Left colon (tissue), 2 donors: ENCODE measurements around the gene ALDH3B2. TPM values are rescaled to one million over a fixed set of nuclear protein-coding genes. Genes with fewer than 3 reads are reported as not detected.
A peak's percentile ranks its signal among the peaks of the same experiment; 100 is the strongest.
"Not testable (repeated sequence)": the region's sequence is repeated elsewhere in the genome, so short reads cannot be mapped to it uniquely, and the experiment has no call there.

Experiments
- ATAC-seq: fragments of 200-7000 bp; cut with Tn5 transposase; one replicate; pipeline ENCODE4 v1.9.1; 2020; ENCODE audit warnings: mild to moderate bottlenecking, moderate library complexity
- DNase-seq, 2 donors: peaks; one replicate each; pipeline ENCODE4 v3.0.0-alpha.2; 2020
- intact Hi-C, 2 donors: fragments of 100-400 bp; cut with DNase I in 1 of 2; cut with micrococcal nuclease in 1 of 2; formaldehyde crosslinking; loops; one replicate each; pipeline versions ENCODE4 v1.11.2 to v1.14.0; 2022; cut with DNase I, micrococcal nuclease
- total RNA-seq, 2 donors: library from RNA; stranded (reverse); fragmentation: NEBNext Ultra II Directional; extraction: Animal tissue kit (Norgen Biotek cat#: 25700); gene quantifications; one replicate each; pipeline ENCODE4 v1.2.1, GENCODE V29; 2021
- donor health status: DM: no; HTN: no; CAD: no.
- donor health status: DM: yes; HTN: yes; CAD: no.

ALDH3B2 gene
- total RNA-seq, 2 donors from 2014 or later: 0.73 TPM; not detected in 1

DNA sequence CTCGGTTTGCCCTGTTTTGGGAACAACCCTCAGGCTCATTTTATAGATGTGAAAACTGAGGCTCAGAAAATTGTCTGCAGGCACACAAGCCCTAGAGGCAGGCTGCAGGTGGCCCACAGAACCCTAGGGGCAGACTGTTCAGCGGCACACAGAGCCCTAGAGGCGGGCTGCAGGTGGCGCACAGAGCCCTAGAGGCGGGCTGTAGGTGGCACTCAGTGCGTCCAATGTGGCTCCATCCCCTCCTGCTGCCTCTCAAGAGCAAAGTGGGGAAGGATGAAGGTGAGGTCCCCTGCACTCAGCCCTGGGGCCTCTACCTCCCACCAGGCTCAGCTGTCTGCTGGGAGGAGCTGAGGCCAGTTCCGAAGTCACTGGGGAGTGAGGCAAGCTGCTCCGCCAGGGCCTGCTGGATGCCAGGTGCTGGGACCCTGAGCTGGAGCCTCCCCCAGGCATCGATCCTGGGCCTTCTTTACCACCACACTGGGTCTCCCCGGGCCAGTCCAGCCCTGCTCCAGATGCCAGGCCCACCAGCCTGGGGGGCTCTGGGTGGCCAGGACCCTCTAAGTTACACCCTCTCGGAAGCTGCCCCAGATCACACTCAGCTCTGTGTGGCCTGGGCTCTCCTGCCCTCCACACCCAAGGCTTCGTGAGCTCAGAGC is 26.2 kb downstream of the ALDH3B2 start:
- DNase-seq (no peak), ATAC-seq (no peak)
- intact Hi-C loops: no loop called here

DNA sequence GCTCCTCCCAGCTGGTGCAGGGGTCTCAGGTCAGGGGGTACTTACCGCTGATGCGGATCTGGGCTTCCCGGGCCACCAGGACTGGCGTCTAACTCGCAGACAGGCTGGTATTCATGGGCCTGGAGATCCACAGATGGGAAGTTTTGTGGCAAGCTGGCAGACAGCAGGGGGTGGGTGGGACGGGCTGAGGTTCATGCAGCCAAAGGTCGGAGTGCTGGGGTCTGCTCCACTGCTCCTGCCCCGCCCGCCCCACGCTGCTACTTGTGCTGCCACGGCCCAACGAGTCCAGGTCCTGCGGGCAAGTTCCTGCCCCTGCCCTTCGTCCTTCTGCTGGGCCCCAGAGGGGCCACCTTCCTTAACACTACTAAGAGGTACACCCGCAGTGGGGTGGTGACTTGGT is 27.0 kb downstream of the ALDH3B2 start:
- ATAC-seq: no peak
- no peak for DNase-seq
- intact Hi-C loops: no loop called here

DNA sequence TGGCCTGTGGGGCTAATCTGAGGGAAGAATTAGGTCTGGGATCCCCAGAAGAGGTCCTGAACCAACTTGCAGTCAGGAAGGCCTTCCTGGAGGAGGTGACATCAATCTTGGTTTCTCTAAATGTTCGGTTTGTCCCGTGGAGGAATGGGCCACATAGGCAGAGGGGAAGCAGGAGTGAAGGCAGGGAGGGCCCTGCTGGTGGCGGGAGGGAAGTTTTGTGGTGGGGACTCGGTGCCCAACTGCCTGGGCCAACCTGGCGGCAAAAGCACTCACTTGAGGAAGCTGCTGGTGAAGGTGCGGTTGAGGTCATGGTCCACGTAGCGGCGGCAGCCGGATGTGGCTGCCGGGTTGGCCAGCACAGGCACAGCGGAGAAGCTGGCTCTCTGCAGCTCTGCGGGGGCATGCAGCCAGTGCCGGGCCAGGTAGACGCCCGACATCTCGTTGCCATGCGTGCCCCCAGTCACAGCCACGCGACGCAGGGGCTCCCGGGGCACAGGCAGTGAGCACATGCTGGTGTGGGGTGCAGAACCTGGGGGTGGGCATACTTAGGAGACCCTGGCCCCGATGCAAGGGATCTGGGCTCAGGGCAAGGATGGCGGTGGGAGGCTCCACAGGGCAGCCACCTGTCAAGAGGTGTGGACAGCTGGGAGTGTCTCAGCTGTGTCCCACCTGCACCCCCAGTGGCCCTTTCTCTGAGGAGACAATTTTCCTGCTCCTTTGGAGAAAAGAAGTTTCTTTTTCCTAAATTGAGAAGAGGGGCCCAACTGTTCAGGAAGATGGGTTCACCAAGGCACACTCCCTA is 27.7 kb downstream of the ALDH3B2 start:
- intact Hi-C loops: no loop called here
- peak; percentile 77 for ATAC-seq
- DNase-seq: peak; percentile 72 to 79

DNA sequence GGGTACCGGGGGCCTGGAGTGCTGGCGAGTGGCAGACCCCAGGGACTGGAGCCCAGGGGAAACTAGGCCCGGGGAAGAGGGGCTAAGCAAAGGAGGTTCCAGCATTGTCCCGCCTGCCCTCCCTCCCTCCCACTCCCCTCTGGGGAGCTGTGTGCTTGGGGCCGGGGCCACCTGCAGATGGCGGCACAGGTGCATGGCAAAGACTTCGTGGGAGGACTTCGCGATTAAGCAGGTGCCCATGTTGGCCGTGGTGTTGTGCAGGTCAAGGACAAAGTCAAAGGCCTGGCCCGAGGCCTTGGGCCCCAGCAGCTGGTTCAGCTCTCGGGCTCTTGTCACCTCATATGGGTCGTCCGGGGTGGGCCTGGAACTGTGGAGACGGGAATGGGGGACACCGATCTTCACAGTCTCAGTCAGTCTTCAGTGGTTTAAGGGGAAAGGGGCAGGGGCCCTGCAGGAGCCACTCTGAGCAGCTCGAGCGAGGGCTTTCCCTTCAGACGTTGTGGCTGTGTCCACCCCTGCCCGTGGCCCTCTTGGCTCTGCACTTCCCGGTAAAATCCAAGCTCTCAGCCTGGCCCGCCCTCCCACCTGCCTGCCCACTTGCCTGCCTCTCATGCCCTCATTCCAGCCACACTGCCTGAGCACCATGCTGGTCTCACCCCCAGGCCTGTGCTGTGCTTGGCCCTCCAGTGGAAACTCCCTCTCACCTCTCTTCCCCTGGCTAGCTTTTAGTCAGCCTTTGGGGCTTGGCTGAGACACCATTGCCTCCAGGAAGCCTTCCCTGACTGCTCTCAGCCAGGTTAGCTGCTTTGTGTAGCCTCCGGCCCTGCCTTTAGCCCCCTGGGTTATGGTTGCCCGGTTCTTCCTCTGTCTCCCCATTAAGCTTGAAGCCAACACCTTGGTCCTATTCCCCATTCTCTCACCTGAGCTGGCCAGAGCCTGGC is 28.6 kb downstream of the ALDH3B2 start:
- DNase-seq (peak in 1 of 2 donors; percentile 28), ATAC-seq (no peak)
- intact Hi-C loops: no loop called here

DNA sequence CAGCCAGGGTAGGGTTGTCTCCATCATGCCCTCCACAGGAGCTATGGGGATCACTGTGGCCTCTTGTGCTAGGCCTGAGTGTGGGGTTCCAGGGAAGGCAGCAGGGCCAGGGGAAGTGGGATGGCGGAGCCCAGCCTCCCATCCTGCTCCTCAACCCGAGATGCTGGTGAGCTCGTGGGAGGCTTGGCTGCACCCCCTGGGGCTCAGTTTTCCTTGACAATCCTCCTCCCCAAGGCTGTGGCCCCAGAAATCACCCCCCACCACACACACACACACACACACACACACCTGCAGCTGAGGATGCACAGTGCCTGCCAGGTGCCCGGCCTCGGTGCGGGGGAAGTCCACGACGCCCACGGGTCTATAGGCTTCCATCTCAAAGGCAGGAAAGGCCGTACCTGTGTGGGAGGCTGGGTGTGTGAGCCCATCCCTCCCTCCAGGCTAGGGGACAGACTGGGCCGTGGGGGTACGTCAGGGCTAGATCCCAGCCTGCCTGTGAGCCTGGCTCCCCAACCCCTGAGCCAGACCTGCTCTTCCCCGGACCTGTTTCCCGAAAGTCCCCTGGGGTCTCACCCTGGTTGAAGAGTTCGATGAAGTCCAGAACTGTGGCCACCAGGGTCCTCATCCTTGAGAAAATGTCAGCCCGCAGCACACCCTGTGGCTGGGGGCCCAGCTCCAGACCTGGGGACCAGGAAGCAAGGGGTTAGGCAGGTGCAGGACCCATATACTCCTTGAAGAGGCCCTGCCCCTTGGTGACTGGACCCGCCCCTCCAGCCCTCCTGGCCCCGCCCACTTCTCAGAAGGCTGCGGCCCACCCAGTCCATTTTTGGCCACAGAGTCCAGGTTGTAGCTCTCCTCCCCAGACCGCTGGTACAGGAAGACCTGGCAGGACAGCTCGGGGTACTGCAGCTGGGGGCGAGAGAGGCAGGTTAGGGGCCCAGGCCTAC is 29.7 kb downstream of the ALDH3B2 start:
- intact Hi-C loops: no loop called here
- ATAC-seq (no peak), DNase-seq (no peak)

DNA sequence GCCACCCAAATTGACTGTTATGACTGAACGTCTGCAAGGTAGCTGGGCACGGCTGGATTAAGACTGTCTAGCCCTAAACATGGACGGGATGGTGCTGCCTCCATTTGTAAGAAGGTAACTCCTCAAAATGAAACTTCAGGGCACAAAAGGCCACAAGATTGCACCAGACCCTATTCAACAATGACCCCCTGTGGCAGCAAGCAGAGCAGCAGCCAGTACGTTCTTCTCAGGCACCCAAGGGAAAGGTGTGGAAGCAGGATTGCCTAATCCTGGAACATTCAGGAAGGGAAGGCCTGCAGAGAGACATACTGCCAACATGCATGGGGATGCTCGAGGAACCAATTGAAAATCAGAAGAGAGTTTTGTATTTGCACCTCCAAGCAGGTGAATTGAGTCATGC is 30.4 kb downstream of the ALDH3B2 start:
- intact Hi-C loops: no loop called here
- ATAC-seq: no peak
- no peak for DNase-seq

DNA sequence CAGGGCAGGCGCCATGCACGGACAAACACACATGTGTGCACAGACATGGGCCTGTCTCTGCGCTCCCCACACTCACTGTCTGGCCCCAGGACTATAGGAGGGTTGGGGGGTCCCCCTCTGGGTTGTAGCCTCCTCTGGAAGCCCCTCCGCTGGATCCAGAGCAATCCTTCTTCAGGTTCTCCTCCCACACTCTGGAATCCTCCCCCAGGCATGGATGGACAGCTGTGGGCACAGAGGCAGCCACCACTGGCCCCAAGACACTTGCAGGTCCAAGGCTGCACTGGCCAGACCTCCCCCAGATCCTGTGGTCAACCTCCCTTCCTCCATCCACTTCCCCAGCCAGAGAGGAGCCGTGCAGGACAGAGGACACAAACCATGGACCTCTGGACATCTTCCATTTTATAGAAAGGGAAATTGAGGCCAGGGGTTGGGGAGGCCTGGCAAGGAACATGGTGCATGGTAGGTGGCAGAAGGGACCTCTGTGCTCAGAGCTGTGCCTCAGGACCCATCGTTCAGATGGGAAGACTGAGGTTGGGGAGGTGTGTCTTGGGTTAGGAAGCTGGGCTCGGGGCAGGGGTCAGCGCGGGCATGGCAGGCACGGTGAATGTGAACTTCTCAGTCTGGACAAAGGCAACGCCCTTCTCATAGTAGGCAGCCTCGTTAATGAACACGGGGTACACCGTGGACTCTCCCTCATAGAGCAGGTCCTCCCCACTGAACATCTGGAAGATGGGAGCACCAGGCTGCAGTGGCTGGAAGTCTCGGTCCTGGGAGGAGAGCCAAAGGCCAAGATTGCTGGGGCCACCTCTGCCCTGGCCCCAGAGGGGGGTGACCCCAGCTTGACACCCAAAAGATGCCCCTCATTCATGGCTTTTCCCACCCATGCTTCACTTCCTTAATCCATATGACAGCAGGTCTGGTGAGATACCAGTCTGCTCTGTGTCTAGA is 32.0 kb downstream of the ALDH3B2 start:
- intact Hi-C loops: no loop called here
- ATAC-seq: no peak
- no peak for DNase-seq

DNA sequence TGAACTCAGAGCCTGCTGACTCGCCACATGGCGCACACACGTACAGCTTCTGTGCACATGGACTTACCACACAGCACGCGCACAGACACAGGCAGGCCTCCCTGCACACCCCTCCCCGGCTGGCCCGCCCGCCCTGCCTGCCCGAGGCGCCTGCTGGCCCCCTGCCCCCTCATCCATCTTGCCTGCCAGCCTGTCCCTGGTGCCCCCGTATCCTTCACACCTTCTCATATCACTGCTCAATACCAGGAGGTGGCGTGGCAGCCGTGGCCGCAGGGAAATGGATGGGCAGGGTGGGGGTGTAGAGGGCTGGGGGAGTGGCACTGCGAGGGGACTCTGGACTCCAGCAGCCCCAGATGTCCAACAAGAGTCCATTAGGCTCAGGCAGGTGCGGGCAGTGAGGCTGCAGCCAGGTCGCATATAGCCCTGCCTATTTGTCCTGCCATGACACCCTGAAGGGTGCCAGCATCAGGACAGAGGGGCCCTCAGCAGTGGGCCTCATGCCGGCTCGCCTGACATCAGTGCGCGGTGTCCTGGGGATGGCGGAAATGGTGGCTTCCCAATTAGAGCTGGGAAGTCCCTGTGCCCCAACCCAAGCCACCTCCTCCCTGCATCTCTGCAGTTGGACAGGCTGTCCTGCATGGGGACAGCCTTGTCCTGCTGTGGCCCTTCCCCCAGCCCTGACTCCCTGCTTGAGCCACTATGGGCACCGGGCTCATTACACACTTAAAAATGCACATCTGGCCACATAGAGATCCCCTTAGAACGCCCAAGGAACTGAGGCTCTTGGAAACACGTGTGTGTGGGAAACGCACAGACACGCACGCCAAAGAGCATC is 32.9 kb downstream of the ALDH3B2 start:
- no peak for ATAC-seq
- intact Hi-C loops: no loop called here
- no peak for DNase-seq

DNA sequence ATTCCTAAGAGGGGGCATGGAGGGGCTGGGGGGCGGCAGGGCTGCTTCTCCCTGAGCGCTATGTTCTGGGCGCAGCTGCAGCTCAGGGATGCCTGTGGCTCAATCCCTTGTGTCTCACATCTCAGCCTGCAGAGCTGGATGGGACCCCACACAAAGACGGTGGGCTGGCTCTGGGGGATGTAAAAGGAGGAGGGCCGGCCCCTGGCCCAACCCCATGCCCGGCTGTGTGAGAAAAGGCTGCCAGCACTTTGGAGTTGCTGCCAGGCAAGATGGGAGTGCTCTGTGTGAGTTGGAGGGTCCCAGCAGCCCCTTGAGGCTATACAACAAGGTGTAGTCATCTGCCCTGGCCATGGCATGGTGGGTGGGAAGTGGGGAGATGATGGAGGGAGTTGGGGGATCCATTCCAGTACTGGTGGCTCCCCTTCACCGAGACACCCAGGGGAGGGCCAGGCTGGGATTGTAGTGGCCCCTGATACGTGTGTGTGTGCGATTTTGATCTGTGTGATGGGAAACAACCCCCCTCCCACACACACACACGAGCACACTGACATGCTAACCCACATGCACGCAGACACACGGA is 33.6 kb downstream of the ALDH3B2 start:
- intact Hi-C loops: no loop called here
- no peak for ATAC-seq
- DNase-seq: no peak

DNA sequence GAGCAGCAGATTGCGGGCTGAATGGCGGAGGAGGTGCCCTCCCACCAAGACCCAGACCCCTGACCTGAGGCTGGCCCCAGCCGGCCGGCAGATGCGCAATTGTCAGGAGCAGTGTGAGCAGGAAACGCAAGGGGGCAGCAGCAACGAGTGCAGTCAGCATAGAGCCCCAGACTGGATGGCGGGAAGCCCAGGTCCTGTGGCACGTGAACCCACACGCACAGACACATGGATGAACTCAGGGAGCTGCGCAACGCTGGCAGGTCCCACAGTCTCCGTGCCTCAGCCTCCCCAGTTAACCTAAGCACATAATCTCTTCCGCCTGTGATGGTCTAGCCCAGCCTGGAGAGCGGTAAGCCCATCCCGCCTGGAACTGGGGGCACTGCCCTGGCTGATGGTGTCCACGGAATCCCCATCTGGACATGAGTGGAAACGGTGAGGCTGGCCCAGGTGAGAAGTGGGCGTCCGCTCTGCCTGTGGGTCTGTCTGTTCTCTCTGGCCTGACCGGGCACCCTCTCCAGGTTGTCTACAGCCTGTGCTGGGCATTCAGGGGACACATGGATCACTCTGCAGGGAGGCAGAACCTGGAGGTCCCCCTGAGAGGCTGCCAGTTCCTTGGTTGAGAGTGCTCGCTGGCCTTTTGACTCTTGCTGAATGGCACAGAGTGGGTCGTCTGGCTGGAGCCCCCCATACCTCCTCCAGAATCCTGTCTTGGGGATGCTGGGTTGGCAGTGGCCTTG is 34.2 kb downstream of the ALDH3B2 start:
- intact Hi-C loops: no loop called here
- DNase-seq (peak in 1 of 2 donors; percentile 84), ATAC-seq (peak; percentile 77)

DNA sequence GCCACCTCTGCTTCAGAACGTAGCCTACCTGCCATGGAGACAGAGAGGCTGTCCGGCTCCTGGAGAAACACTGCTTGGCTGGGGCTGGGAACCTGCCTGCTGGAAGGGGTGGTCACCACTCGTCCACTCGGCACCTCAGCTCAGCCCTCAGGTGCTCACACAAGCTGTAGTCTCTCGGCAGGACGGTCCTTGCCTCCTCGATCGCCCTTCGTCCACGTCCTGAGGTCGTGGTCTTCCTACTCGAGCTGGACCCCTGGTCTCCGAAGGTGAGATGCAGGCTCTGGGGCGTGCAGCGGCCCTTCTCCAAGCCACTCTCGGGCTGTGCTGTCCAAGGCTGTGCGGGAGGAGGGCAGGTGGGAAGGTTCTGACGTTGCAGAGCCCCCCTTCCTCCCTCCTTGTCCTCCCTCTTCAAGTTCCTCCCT is 35.0 kb downstream of the ALDH3B2 start, which contains the start of gene TBX10:
Gene TBX10, minus strand, starts transcription at position 326 of the 422 bp plus-strand sequence. Its CDS starts 291 bp downstream, at position 35.
- ATAC-seq: no peak
- DNase-seq: no peak
- intact Hi-C loops: no loop called here

DNA sequence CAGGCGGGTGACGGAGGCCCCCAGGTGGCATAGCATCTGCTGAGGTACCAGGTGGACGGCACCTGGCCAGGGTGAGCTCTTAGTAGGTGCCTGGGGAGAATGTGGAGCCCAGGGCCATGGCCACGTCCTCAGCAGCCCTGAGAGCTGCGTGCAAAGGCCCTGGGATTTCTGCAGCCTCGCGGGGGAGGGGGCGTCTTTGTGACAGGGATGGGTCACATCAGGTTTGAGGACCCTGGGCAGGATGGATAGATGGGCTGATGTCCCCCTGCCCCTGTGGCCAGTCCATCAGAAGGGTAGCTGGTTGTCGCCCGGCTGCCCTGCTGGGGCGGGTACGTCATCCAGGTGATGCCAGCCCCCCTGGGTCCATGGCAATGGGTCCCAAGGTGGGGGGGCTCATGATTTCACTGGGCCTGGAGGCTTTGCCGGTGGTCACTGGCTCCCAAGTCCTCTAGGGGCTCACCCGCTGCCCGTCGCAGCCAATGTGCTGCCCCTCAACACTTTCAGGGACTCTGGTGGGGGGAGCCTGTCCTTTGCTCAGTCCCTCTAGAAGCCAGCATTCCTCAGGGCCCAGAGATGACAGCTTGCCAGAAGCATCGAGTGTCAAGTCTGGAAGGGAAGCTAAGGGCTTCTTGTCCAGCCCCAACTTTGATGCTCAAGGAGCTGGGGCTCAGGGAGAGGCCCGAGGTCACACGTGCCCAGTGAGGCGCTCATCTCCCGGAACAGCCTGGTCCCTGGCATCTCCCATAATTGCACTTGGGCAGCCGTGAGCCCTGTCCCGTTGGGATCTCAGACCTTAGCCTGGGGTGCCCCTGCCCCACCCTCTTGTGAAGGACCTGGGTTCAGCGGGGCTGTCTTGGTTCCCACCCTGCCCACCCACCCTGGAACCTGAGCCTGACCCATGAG is 35.6 kb downstream of the ALDH3B2 start:
- peak in 1 of 2 donors; percentile 14 for DNase-seq
- intact Hi-C loops: no loop called here
- ATAC-seq: no peak

DNA sequence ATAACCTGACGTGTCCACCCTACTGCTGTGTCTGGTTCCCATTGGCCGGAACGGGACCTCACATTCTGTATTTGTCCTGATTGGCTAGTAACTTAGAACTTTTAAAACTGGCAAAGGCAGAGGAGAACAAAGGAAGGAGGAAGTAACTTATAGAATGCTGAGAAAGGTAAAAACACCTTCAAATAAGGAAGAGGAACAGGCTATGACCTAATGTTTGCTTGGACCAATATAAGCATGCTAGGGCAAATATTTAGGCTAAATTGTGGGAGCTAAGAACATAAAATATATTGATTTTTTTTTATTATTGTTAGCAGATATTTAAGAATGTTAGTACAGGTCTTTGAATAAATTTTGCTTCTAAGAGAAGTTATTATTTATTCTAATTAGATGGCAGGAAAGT is 37.0 kb downstream of the ALDH3B2 start:
- intact Hi-C loops, ATAC-seq: not testable (repeated sequence)
- peak in 1 of 2 donors; percentile 29 for DNase-seq

DNA sequence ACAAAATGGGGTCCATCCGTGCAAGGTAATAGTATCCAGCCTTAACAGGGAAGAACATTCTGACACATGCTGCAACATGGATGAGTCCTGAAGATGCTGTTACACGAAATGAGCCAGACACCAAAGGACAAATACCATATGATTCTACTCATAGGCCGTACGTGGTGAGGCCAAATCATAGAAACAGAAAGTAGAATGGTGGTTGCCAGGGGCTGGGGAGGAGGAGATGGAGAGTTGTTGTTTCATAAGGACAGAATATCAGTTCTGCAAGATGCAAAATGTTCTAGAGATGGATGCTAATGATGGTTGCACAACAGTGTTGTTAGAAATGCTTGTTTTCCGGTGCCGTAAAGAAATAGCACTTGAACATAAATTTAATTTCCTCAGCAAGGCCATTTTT is 37.5 kb downstream of the ALDH3B2 start:
- DNase-seq: no peak
- ATAC-seq: no peak
- intact Hi-C loops: no loop called here

DNA sequence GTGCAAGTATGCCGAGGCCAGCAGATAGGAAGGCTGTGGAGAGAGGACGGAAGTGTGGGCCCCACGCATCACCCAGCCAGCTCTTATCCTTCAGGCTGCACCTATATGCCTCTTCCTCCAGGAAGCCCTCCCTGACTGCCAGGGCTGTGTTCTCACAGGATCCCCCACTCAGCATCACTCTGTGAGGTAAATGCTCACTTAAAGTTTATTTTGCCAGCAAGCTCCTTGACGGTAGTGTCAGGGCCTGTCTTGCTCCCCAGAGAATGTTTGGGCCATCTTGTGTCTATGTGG is 39.2 kb downstream of the ALDH3B2 start:
- no peak for ATAC-seq
- intact Hi-C loops: no loop called here
- DNase-seq: no peak
